Heart right ventricle (tissue), 16 donors: ENCODE data around the gene WASHC4. TPM values are rescaled to one million over a fixed set of nuclear protein-coding genes. Genes with fewer than 3 reads are reported as not detected.
A peak's percentile ranks its signal among the peaks of the same experiment; 100 is the strongest.

ENCODE experiments used
- ATAC-seq, 8 donors: fragments of 200-7000 bp; cut with Tn5 transposase; one replicate each; pipeline ENCODE4 v1.9.1; 2020; ENCODE audit warnings: mild to moderate bottlenecking in 8 of 8, moderate library complexity in 8 of 8, moderate number of reproducible peaks in 1 of 8
- DNase-seq, 2 donors: peaks; one replicate each; pipeline ENCODE4 v3.0.0-alpha.2; 2020
- H3K27ac ChIP-seq, 10 donors: fragments of 200-600 bp; sonication (generic) in 2 of 10; one replicate each; pipeline versions ENCODE4 v1.5.0 to v1.8.0; 2020 to 2022; ENCODE audit warnings: mild to moderate bottlenecking in 3 of 10
- H3K27me3 ChIP-seq, 7 donors: fragments of 200-600 bp; one replicate each; pipeline ENCODE4 v1.8.0; 2021 to 2022; ENCODE audit warnings: mild to moderate bottlenecking in 2 of 7
- H3K36me3 ChIP-seq, 9 donors: fragments of 200-600 bp; sonication (generic) in 1 of 9; one replicate each; pipeline versions ENCODE4 v1.5.0 to v1.8.0; 2020 to 2022; ENCODE audit warnings: mild to moderate bottlenecking in 2 of 9
- H3K4me1 ChIP-seq, 9 donors: fragments of 200-600 bp; sonication (generic) in 1 of 9; one replicate each; pipeline versions ENCODE4 v1.5.0 to v1.8.0; 2020 to 2022; ENCODE audit warnings: mild to moderate bottlenecking in 4 of 9
- H3K4me3 ChIP-seq, 10 donors: fragments of 200-600 bp; sonication (generic) in 2 of 10; one replicate each; pipeline versions ENCODE4 v1.5.0 to v1.8.0; 2020 to 2022; ENCODE audit warnings: mild to moderate bottlenecking in 7 of 10, moderate library complexity in 2 of 10
- H3K9me3 ChIP-seq, 11 donors: fragments of 200-600 bp in 10 of 11; sonication (generic) in 2 of 11; one replicate each; pipeline versions ENCODE4 v1.5.0 to v1.8.0; 2013 to 2022; ENCODE audit warnings: mild to moderate bottlenecking in 2 of 11, control low read depth in 1 of 11, moderate library complexity in 1 of 11
- WGBS, 2 donors: extraction: QIAGEN DNeasy Blood & Tissue Kit; methylation state at CpG; one replicate each; pipeline ENCODE4 v1.1.7; 2013; ENCODE audit warnings: inconsistent platforms in 1 of 2; 5-methylcytosine and 5-hydroxymethylcytosine counted together
- intact Hi-C, 10 donors: fragments of 100-400 bp; cut with DNase I; formaldehyde crosslinking; loops; one replicate each; pipeline versions ENCODE4 v1.11.1 to v1.14.2; 2022
- polyA plus RNA-seq, 2 donors: library from polyadenylated mRNA; stranded (reverse); fragments of 200-250 nt; gene quantifications; one replicate each; pipeline ENCODE4 v1.2.3, GENCODE V29; 2013
- total RNA-seq, 10 donors: library from RNA; stranded (reverse); fragmentation: NEBNext Ultra II Directional in 3 of 10; extraction: Animal tissue kit (Norgen Biotek cat#: 25700) in 3 of 10; gene quantifications; one replicate each; pipeline versions ENCODE4 v1.2.1 to v1.2.4, GENCODE V29; 2021 to 2023
- TF ChIP-seq, protein P1 (sequence below), 9 donors: fragments of 200-600 bp; sonication (generic) in 2 of 9; IDR thresholded peaks; one replicate each; pipeline versions ENCODE4 v1.5.0 to v1.8.0; 2021 to 2022; ENCODE audit warnings: antibody characterized with exemption in 9 of 9, mild to moderate bottlenecking in 5 of 9, moderate library complexity in 1 of 9
- donor health status: Arrhythmogenic right ventricular cardiomyopathy.
- donor health status: ischemic (EF 13 %, LVEDD 7.1; RV severe dilation, severe dysfunction).
- donor health status: healthy with polysubstance abuse.
- donor health status: DM: no; HTN: yes; CAD: no.
- donor health status: DM: no; HTN: no; CAD: no.
- donor health status: ischemic (EF 25% LVEDD 6.9; RV normal size, moderate dysfunction).
- donor health status: ischemic (EF 25% LVEDD 5.7; RV mildly dilated, moderate dysfunction).
- donor health status: healthy.
- donor health status: DM: yes; HTN: yes; CAD: no.
- donor health status: Ischemic cardiomyopathy.
- donor health status: ischemic (EF 35%, LVEDD 5.7; RV mildly dilated, moderate dysfunction).
- donor health status: nonischemic (EF 11% LVEDD 7.7; RV severe dilation, severe dysfunction).
- donor health status: DM: yes; HTN: yes; CAD: no.
- donor health status: PGD.
- donor health status: ischemic (EF 29% LVEDD 5.4; RV normal size, mild dysfunction).
- donor health status: nonischemic (EF 23%, LVEDD 6.1; RV moderate dilation, normal function).

The WASHC4 gene
- total and polyA plus RNA-seq, 12 donors = 7.2 to 31.8 (median 23.8) TPM

DNA sequence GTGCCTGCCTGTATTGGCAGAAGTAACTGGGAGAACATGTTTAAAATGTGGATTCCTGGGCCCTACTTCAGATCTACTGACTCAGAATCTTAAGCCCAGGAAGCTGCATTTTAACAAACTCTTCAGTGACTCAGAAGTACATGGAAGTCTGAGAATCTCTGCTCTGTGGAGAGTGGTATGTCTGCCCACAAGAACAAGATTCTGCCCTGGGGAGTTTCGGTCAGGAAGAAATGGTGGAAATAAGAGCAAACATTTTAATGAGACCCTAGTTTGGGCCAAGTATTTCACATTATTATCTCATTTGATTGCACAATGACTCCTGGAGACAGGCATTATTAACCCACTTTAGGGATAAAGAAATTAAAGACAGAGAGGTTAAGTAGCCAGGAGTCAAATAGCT lies 31.4 kb upstream of the WASHC4 start:
- Histone ChIP-seq H3K27ac (no peak overlapping the region), H3K27me3 (no peaks in the 10 kb centered on the region), H3K36me3 (no peaks in the 10 kb centered on the region), H3K4me1 (no peaks in the 10 kb centered on the region), H3K9me3 (no peaks in the 10 kb centered on the region), H3K4me3 (no peak overlapping the region)
- TF ChIP-seq, protein P1, sequence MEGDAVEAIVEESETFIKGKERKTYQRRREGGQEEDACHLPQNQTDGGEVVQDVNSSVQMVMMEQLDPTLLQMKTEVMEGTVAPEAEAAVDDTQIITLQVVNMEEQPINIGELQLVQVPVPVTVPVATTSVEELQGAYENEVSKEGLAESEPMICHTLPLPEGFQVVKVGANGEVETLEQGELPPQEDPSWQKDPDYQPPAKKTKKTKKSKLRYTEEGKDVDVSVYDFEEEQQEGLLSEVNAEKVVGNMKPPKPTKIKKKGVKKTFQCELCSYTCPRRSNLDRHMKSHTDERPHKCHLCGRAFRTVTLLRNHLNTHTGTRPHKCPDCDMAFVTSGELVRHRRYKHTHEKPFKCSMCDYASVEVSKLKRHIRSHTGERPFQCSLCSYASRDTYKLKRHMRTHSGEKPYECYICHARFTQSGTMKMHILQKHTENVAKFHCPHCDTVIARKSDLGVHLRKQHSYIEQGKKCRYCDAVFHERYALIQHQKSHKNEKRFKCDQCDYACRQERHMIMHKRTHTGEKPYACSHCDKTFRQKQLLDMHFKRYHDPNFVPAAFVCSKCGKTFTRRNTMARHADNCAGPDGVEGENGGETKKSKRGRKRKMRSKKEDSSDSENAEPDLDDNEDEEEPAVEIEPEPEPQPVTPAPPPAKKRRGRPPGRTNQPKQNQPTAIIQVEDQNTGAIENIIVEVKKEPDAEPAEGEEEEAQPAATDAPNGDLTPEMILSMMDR (IDR thresholded peaks at IDR 0.05) = no peak
- intact Hi-C loops = no loop called here
- DNase-seq (no peak), ATAC-seq (peak in 1 of 8 donors; percentile 50)
- 92 to 94% methylated on average over 1 of the region's 1 CpG for WGBS, 2 donors

DNA sequence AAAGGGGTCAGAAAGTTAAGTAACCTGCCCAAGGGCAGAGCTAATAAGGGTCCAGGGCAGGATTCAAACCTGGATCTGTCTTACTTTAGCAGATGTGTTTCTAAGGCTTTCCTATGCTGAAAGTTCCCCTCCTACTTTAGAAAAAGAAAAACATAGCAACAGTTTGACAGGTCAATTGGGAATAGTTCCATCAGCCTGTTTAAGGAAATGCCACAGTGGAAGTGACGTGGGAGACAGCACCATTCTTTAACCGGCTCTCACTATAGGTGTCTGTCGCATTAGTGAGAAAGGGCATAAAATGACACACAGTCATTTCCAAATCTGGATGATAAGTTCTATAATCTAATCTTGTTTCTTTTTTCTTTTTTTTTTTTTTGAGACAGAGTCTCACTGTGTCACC lies 30.6 kb upstream of the WASHC4 start:
- DNase-seq (no peak), ATAC-seq (no peak)
- Histone ChIP-seq H3K4me3 (no peak overlapping the region), H3K9me3 (no peaks in the 10 kb centered on the region), H3K4me1 (no peaks in the 10 kb centered on the region), H3K36me3 (no peaks in the 10 kb centered on the region), H3K27ac (no peak overlapping the region), H3K27me3 (no peaks in the 10 kb centered on the region)
- intact Hi-C loops = no loop called here
- TF ChIP-seq, protein P1 (IDR thresholded peaks at IDR 0.05) = no peak
- 61 to 75% methylated on average over 3 of the region's 3 CpGs for WGBS, 2 donors

DNA sequence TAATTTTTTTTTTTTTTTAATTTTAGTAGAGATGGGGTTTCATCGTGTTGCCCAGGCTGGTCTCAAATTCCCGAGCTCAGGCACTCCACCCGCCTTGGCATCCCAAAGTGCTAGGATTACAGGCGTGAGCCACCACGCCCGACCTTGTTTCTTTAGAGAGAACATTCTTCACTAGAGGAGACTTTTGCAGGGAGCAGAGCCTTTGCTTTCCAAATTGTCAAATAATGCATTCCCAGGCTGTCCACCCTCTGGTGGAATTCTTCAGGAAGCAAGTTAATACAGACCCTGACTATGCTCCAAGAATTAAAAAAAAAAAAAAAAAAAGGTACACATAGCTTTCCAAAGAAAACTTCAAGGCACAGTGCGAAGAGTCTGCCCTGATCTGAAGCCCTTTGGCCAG lies 30.1 kb upstream of the WASHC4 start:
- ATAC-seq = peak in 3 of 8 donors; percentile 17 to 39 (median 34)
- WGBS, 2 donors = 81 to 84% methylated on average over 7 of the region's 7 CpGs

DNA sequence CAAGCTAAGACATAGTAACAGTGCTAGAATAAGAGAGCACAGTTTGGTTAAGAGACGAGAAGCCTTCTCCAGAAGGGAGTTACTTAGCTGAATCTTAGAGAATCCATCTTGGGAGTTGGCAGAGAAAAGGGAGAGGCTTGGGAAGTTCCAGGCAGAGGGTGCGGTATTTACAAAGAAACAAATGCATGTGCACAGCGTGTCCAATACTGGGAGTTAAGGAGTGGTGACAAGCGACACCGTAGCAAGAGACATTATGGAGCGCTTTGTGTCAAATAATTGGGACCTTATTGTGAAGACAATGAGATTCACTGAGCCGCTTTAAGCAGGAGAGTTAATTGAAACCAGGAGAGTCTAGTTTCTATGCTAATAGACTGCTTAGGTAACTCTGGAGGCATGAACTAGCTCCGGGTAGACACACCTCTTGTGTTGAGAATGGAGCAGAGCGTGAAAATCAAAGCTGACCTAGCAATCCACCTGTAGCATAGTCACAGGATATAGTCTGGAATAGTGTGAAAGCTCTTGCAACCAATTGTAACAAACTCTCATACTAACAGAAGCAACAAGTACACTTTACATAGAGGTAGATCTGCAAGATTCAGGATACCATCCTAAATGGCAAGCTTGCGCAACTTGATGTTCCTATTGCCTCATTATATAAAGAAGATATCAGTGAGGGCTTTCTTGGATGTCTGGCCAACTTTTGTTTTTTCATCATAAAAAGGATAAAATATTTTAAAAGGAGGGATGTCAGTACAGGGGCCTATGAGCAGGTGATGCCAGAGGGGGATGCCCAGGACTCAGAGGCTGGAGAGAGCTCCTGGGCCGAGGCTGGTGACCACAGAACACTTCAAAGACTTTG lies 28.6 kb upstream of the WASHC4 start:
- DNase-seq = no peak
- Histone ChIP-seq H3K36me3 (no peaks in the 10 kb centered on the region), H3K4me3 (no peak overlapping the region), H3K27ac (no peak overlapping the region), H3K9me3 (no peaks in the 10 kb centered on the region), H3K27me3 (peaks cover 0 to 2% (median 0%) of the 10 kb centered on the region in 7 donors), H3K4me1 (peaks cover 0 to 12% (median 6%) of the 10 kb centered on the region in 9 donors)
- no peak for ATAC-seq
- 85 to 86% methylated on average over 11 of the region's 11 CpGs for WGBS, 2 donors
- intact Hi-C loops = no loop called here
- TF ChIP-seq, protein P1 (IDR thresholded peaks at IDR 0.05) = no peak

More for the DNA sequence above, 30.1 kb upstream of the WASHC4 start:
- H3K27ac ChIP-seq = no peak overlapping the region
- intact Hi-C loops = no loop called here
- H3K4me3 ChIP-seq = no peak overlapping the region
- no peaks in the 10 kb centered on the region for H3K4me1 ChIP-seq
- DNase-seq = no peak
- H3K9me3 ChIP-seq = no peaks in the 10 kb centered on the region
- H3K27me3 ChIP-seq = no peaks in the 10 kb centered on the region
- H3K36me3 ChIP-seq = no peaks in the 10 kb centered on the region
- TF ChIP-seq, protein P1 (IDR thresholded peaks at IDR 0.05) = no peak
